ENCODE results near the gene C1orf167. TPM values are rescaled to one million over a fixed set of nuclear protein-coding genes. Genes with fewer than 3 reads are reported as not detected.

The C1orf167 gene
- polyA plus RNA-seq, 1 of the 3 experiments (the other 2 are of a cell fraction), result 0.10 TPM

DNA sequence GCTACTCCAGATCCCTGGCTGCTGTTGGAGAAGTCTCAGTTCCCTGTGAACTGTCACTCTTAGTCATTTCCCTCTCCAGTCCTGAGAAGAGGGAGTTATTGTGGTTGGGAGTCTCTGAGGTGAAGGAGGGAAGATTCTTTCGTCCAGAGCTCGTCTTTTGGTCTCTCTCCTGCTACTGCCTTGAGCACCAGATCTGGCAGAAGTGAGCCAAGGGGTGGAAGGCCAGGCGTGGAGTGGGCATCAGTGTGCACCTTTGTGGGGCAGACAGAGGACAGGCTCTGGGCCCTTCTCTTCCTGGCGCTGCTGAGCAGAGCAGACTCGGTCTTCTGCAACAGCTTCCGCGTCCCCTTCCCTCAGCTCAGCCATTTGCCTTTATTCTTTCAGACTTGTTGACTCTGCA lies 63.1 kb downstream of the C1orf167 start:
- Histone ChIP-seq H3K9me3 (no peaks in the 10 kb centered on the region), H4K20me1 (ENCODE audit: insufficient read depth) (no peaks in the 10 kb centered on the region), H2AFZ (ENCODE audit: low read depth) (no peak overlapping the region), H3K9me2 (no peaks in the 10 kb centered on the region), H3K79me2 (ENCODE audit: insufficient read depth) (no peaks in the 10 kb centered on the region), H3K9ac (no peak overlapping the region), H3K4me3 (ENCODE audit: low read depth in 2 of 2, low read length in 1 of 2) (no peak overlapping the region), H3K36me3 (replicated peaks in 1 of 2; ENCODE audit: control insufficient read depth in 1 of 2, insufficient read depth in 2 of 2, low read length in 1 of 2) (peaks cover 10 to 61% of the 10 kb centered on the region in 2 experiments), H3K27me3 (ENCODE audit: insufficient read depth) (no peaks in the 10 kb centered on the region), H3K27ac (ENCODE audit: low read depth in 2 of 2, low read length in 1 of 2) (no peak overlapping the region), H3K4me1 (ENCODE audit: control insufficient read depth in 1 of 2, insufficient read depth in 2 of 2, low read depth in 1 of 2, low read length in 1 of 2) (no peaks in the 10 kb centered on the region), H3F3A (replicated peaks; ENCODE audit: insufficient read depth) (peaks cover 8% of the 10 kb centered on the region), H3K4me2 (no peak overlapping the region)
- CTCF ChIA-PET, result interaction anchor here (1.3 to 6.4 kb wide), 2 partner anchors 14 to 69 kb away, joined by 4 to 29 read pairs; no protein-coding TSS in a partner anchor
- 92% methylated on average over 7 of the region's 7 CpGs for WGBS (ENCODE audit: low lambda C conversion rate)
- no peak for DNase-seq
- POLR2A ChIA-PET, result no interaction called here
- TF ChIP-seq SMC3 (IDR thresholded peaks at IDR 0.05; ENCODE audit: low read depth, low read length), result no peak
- TF ChIP-seq EP300 (IDR thresholded peaks at IDR 0.05; ENCODE audit: borderline replicate concordance in 1 of 2, low read depth in 1 of 2, low read length in 1 of 2), result no peak
- no peak for TF ChIP-seq GATA2 (CRISPR knock-in tag; IDR thresholded peaks at IDR 0.05)
- TF ChIP-seq, protein P1, sequence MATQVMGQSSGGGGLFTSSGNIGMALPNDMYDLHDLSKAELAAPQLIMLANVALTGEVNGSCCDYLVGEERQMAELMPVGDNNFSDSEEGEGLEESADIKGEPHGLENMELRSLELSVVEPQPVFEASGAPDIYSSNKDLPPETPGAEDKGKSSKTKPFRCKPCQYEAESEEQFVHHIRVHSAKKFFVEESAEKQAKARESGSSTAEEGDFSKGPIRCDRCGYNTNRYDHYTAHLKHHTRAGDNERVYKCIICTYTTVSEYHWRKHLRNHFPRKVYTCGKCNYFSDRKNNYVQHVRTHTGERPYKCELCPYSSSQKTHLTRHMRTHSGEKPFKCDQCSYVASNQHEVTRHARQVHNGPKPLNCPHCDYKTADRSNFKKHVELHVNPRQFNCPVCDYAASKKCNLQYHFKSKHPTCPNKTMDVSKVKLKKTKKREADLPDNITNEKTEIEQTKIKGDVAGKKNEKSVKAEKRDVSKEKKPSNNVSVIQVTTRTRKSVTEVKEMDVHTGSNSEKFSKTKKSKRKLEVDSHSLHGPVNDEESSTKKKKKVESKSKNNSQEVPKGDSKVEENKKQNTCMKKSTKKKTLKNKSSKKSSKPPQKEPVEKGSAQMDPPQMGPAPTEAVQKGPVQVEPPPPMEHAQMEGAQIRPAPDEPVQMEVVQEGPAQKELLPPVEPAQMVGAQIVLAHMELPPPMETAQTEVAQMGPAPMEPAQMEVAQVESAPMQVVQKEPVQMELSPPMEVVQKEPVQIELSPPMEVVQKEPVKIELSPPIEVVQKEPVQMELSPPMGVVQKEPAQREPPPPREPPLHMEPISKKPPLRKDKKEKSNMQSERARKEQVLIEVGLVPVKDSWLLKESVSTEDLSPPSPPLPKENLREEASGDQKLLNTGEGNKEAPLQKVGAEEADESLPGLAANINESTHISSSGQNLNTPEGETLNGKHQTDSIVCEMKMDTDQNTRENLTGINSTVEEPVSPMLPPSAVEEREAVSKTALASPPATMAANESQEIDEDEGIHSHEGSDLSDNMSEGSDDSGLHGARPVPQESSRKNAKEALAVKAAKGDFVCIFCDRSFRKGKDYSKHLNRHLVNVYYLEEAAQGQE (IDR thresholded peaks at IDR 0.05; ENCODE audit: low read depth, low read length), result no peak
- TF ChIP-seq CHD2 (IDR thresholded peaks at IDR 0.05; ENCODE audit: low read length, partially characterized antibody), result no peak

DNA sequence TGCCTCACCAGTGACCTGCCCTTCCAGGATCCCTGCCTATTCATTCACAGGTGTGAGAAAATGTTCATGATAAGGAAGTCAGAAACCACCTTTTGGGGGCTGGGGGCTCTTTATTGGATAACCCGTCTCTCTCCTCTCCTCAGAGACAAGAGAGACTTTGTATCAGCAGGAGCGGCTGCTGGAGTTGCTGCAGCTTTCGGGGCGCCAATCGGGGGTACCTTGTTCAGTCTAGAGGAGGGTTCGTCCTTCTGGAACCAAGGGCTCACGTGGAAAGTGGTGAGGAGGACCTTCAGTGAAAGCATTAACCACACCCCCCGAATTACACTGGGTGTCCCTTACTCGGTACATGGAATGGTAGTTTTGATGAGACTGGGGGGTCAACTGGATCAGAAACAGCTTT lies 65.0 kb downstream of the C1orf167 start:
- TF ChIP-seq YY1 (IDR thresholded peaks at IDR 0.05; ENCODE audit: low read depth), result no peak
- no peaks in the 10 kb centered on the region for H3F3A ChIP-seq (replicated peaks; ENCODE audit: insufficient read depth)
- H3K9me3 ChIP-seq, result no peaks in the 10 kb centered on the region
- H3K4me3 ChIP-seq (ENCODE audit: low read depth in 2 of 2, low read length in 1 of 2), result no peak overlapping the region
- WGBS (ENCODE audit: low lambda C conversion rate), result 93% methylated on average over 9 of the region's 9 CpGs
- no peak overlapping the region for H3K4me2 ChIP-seq
- H3K9ac ChIP-seq, result no peak overlapping the region
- H2AFZ ChIP-seq (ENCODE audit: low read depth), result no peak overlapping the region
- H3K27ac ChIP-seq (ENCODE audit: low read depth in 2 of 2, low read length in 1 of 2), result no peak overlapping the region
- no peaks in the 10 kb centered on the region for H3K27me3 ChIP-seq (ENCODE audit: insufficient read depth)
- ChIA-PET CTCF (interaction anchor here (6.4 kb wide), 1 partner anchor 13 kb away, joined by 29 read pairs; no protein-coding TSS in a partner anchor), POLR2A (no interaction called here)
- H4K20me1 ChIP-seq (ENCODE audit: insufficient read depth), result no peaks in the 10 kb centered on the region
- peaks cover 15 to 68% of the 10 kb centered on the region in 2 experiments for H3K36me3 ChIP-seq (replicated peaks in 1 of 2; ENCODE audit: control insufficient read depth in 1 of 2, insufficient read depth in 2 of 2, low read length in 1 of 2)
- no peaks in the 10 kb centered on the region for H3K9me2 ChIP-seq
- no peaks in the 10 kb centered on the region for H3K4me1 ChIP-seq (ENCODE audit: control insufficient read depth in 1 of 2, insufficient read depth in 2 of 2, low read depth in 1 of 2, low read length in 1 of 2)
- DNase-seq, result no peak
- no peaks in the 10 kb centered on the region for H3K79me2 ChIP-seq (ENCODE audit: insufficient read depth)

DNA sequence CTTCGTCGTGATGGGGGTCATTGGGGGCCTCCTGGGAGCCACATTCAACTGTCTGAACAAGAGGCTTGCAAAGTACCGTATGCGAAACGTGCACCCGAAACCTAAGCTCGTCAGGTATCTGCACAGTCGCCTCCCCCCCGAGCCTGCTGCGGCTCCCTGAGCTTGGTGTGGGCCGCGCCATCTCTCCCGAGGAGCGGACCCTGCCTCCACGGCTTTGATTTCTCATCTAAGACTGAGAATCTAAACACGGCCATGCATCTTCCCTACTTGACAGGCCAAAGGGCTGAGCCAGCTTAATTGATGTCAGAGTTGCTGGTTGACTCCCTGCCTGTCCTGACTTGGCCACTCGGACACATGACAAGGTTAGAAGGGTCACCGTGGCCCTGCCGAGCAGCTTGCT lies 66.5 kb downstream of the C1orf167 start:
- 97% methylated on average over 17 of the region's 19 CpGs for WGBS (ENCODE audit: low lambda C conversion rate)
- Histone ChIP-seq H3K79me2 (ENCODE audit: insufficient read depth) (no peaks in the 10 kb centered on the region), H3K9me2 (no peaks in the 10 kb centered on the region), H3K27me3 (ENCODE audit: insufficient read depth) (no peaks in the 10 kb centered on the region), H3K4me2 (no peak overlapping the region), H3K36me3 (replicated peaks in 1 of 2; ENCODE audit: control insufficient read depth in 1 of 2, insufficient read depth in 2 of 2, low read length in 1 of 2) (peaks cover 19 to 74% of the 10 kb centered on the region in 2 experiments), H4K20me1 (ENCODE audit: insufficient read depth) (no peaks in the 10 kb centered on the region), H3K9me3 (no peaks in the 10 kb centered on the region), H3K27ac (ENCODE audit: low read depth in 2 of 2, low read length in 1 of 2) (no peak overlapping the region), H3K9ac (no peak overlapping the region), H3F3A (replicated peaks; ENCODE audit: insufficient read depth) (no peaks in the 10 kb centered on the region), H3K4me1 (ENCODE audit: control insufficient read depth in 1 of 2, insufficient read depth in 2 of 2, low read depth in 1 of 2, low read length in 1 of 2) (no peaks in the 10 kb centered on the region), H2AFZ (ENCODE audit: low read depth) (no peak overlapping the region), H3K4me3 (ENCODE audit: low read depth in 2 of 2, low read length in 1 of 2) (no peak overlapping the region)
- CTCF ChIA-PET, result interaction anchor here (1.0 to 1.6 kb wide), 3 partner anchors 10 to 65 kb away, joined by 3 to 11 read pairs (median 3); no protein-coding TSS in a partner anchor
- no peak for DNase-seq
- POLR2A ChIA-PET, result no interaction called here
- TF ChIP-seq CHD2 (IDR thresholded peaks at IDR 0.05; ENCODE audit: low read length, partially characterized antibody) (no peak), EP300 (IDR thresholded peaks at IDR 0.05; ENCODE audit: borderline replicate concordance in 1 of 2, low read depth in 1 of 2, low read length in 1 of 2) (no peak), EZH2phosphoT487 (IDR thresholded peaks at IDR 0.05; ENCODE audit: borderline replicate concordance, low read depth) (no peak), GATA2 (CRISPR knock-in tag; IDR thresholded peaks at IDR 0.05) (no peak), RXRA (IDR thresholded peaks at IDR 0.05; ENCODE audit: borderline replicate concordance, low read depth) (no peak)
- TF ChIP-seq, protein P1 (IDR thresholded peaks at IDR 0.05; ENCODE audit: low read depth, low read length), result no peak
- TF ChIP-seq, protein P2, sequence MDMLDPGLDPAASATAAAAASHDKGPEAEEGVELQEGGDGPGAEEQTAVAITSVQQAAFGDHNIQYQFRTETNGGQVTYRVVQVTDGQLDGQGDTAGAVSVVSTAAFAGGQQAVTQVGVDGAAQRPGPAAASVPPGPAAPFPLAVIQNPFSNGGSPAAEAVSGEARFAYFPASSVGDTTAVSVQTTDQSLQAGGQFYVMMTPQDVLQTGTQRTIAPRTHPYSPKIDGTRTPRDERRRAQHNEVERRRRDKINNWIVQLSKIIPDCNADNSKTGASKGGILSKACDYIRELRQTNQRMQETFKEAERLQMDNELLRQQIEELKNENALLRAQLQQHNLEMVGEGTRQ (IDR thresholded peaks at IDR 0.05; ENCODE audit: borderline replicate concordance, low read depth, low read length), result no peak
- TF ChIP-seq, protein P3, sequence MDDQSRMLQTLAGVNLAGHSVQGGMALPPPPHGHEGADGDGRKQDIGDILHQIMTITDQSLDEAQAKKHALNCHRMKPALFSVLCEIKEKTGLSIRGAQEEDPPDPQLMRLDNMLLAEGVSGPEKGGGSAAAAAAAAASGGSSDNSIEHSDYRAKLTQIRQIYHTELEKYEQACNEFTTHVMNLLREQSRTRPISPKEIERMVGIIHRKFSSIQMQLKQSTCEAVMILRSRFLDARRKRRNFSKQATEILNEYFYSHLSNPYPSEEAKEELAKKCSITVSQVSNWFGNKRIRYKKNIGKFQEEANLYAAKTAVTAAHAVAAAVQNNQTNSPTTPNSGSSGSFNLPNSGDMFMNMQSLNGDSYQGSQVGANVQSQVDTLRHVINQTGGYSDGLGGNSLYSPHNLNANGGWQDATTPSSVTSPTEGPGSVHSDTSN (IDR thresholded peaks at IDR 0.05), result no peak

Measured in SK-N-SH (cell line).